Right renal pelvis (tissue), 4 donors: ENCODE results near the gene LRRC8C. TPM values are rescaled to one million over a fixed set of nuclear protein-coding genes. Genes with fewer than 3 reads are reported as not detected.
"Not testable (repeated sequence)": the region's sequence is repeated elsewhere in the genome, so short reads cannot be mapped to it uniquely, and the experiment has no call there.

Experiments
- DNase-seq, 4 donors: peaks; one replicate each; pipeline ENCODE4 v3.0.0-alpha.2; 2013; ENCODE audit warnings: low read depth in 4 of 4, low spot score in 3 of 4, missing footprints in 1 of 4
- polyA plus RNA-seq, 4 donors: library from polyadenylated mRNA; unstranded; fragments of 120-200 nt; gene quantifications; one replicate each; pipeline ENCODE4 v1.2.1, GENCODE V29; 2013; ENCODE audit not compliant: insufficient read length in 4 of 4

LRRC8C gene
- polyA plus RNA-seq, 4 donors, result 6.7 to 10.1 (median 7.9) TPM

- no peak for DNase-seq
These were observed 25.2 kb upstream of the LRRC8C start for GRCh38 chr1:89607586-89608318.

- DNase-seq, result no peak
These were observed 24.5 kb upstream of the LRRC8C start for GRCh38 chr1:89608319-89608983.

GRCh38 chr1:89608984-89609725 lies 23.8 kb upstream of the LRRC8C start:
- no peak for DNase-seq

GRCh38 chr1:89609781-89610456 lies 23.0 kb upstream of the LRRC8C start:
- DNase-seq, result no peak

- no peak for DNase-seq
These were observed 22.4 kb upstream of the LRRC8C start for GRCh38 chr1:89610457-89611011.

- DNase-seq, result no peak
These were observed 21.2 kb upstream of the LRRC8C start for GRCh38 chr1:89611721-89612120.

- no peak for DNase-seq
These were observed 19.0 kb upstream of the LRRC8C start for GRCh38 chr1:89613928-89614327.

- no peak for DNase-seq
These were observed 17.0 kb upstream of the LRRC8C start for GRCh38 chr1:89615676-89616598.

- no peak for DNase-seq
These were observed 15.9 kb upstream of the LRRC8C start for GRCh38 chr1:89616844-89617627.

GRCh38 chr1:89620664-89621063 lies 12.3 kb upstream of the LRRC8C start:
- DNase-seq, result no peak

GRCh38 chr1:89622895-89623294 lies 10.0 kb upstream of the LRRC8C start:
- no peak for DNase-seq

GRCh38 chr1:89624314-89624713 lies 8.6 kb upstream of the LRRC8C start:
- DNase-seq, result no peak

- DNase-seq, result no peak
These were observed 8.1 kb upstream of the LRRC8C start for GRCh38 chr1:89624715-89625323.

- DNase-seq, result no peak
These were observed 5.3 kb upstream of the LRRC8C start for GRCh38 chr1:89627596-89627962.

- no peak for DNase-seq
These were observed 3.8 kb upstream of the LRRC8C start for GRCh38 chr1:89629146-89629545.

GRCh38 chr1:89629600-89629999 lies 3.3 kb upstream of the LRRC8C start:
- not testable (repeated sequence) for DNase-seq

GRCh38 chr1:89630048-89630447 lies 2.9 kb upstream of the LRRC8C start:
- no peak for DNase-seq
